Kidney (tissue), 14 donors: ENCODE results near the gene OSTF1. TPM values are rescaled to one million over a fixed set of nuclear protein-coding genes. Genes with fewer than 3 reads are reported as not detected.

ENCODE experiments used
- DNase-seq, 5 donors: peaks; one replicate each; pipeline ENCODE4 v3.0.0-alpha.2; 2013 to 2020
- FAIRE-seq: peaks from 2 replicates; lab custom pipeline; 2012; peaks lifted over from hg19 to GRCh38; lab: Jason Lieb, UNC
- H3K27ac ChIP-seq, 2 donors: one replicate each; pipeline ENCODE4 v1.7.0; 2013; ENCODE audit warnings: low read depth in 2 of 2, low read length in 2 of 2, inconsistent platforms in 1 of 2
- H3K27me3 ChIP-seq: one replicate; pipeline ENCODE4 v1.7.1; 2013; ENCODE audit warnings: low read length, inconsistent platforms; ENCODE audit not compliant: control insufficient read depth, insufficient read depth
- H3K36me3 ChIP-seq, 3 donors: one replicate each; pipeline versions ENCODE4 v1.7.0 to v1.7.1; 2013; ENCODE audit warnings: low read length in 3 of 3, control low read depth in 1 of 3, inconsistent platforms in 1 of 3; ENCODE audit not compliant: insufficient read depth in 3 of 3, control insufficient read depth in 2 of 3
- H3K4me1 ChIP-seq, 3 donors: one replicate each; pipeline versions ENCODE4 v1.7.0 to v1.7.1; 2013; ENCODE audit warnings: low read length in 3 of 3, inconsistent platforms in 1 of 3, low read depth in 1 of 3; ENCODE audit not compliant: control insufficient read depth in 2 of 3, insufficient read depth in 2 of 3
- H3K4me3 ChIP-seq, 3 donors: one replicate each; pipeline versions ENCODE4 v1.7.0 to v1.8.1; 2013; ENCODE audit warnings: low read length in 3 of 3, control low read depth in 1 of 3, inconsistent platforms in 1 of 3
- H3K9ac ChIP-seq, 3 donors: one replicate each; pipeline versions ENCODE4 v1.7.0 to v1.7.1; 2013; ENCODE audit warnings: low read length in 3 of 3, control low read depth in 1 of 3, inconsistent platforms in 1 of 3
- H3K9me3 ChIP-seq, 3 donors: one replicate each; pipeline versions ENCODE4 v1.7.0 to v1.7.1; 2013; ENCODE audit warnings: low read length in 3 of 3, control low read depth in 1 of 3, inconsistent platforms in 1 of 3; ENCODE audit not compliant: control insufficient read depth in 2 of 3, insufficient read depth in 1 of 3
- intact Hi-C: fragments of 100-400 bp; cut with DNase I; formaldehyde crosslinking; loops from one replicate; pipeline ENCODE4 v1.11.1; 2022
- polyA plus RNA-seq: library from polyadenylated mRNA; stranded (reverse); fragments of 350-450 nt; fragmentation: Illumina TruSeq; extraction: RNeasy Lipid Tissue Mini Kit (QIAGEN cat#74804); gene quantifications from one replicate; pipeline ENCODE4 v1.2.3, GENCODE V29; 2014; ENCODE audit warnings: low read depth, low replicate concordance; ENCODE audit not compliant: insufficient read depth
- total RNA-seq: library from RNA; stranded (reverse); fragmentation: NEBNext Ultra II Directional; extraction: Animal tissue kit (Norgen Biotek cat#: 25700); gene quantifications from one replicate; pipeline ENCODE4 v1.2.1, GENCODE V29; 2021
- TF ChIP-seq, protein P1 (sequence below): IDR thresholded peaks from 3 replicates; pipeline ENCODE4 v1.5.1; 2012; ENCODE audit warnings: mild to moderate bottlenecking, moderate library complexity, borderline replicate concordance; ENCODE audit not compliant: insufficient read depth; ENCODE audit errors: extremely low read depth
- donor health status: control.
- donor health status: control.
- donor health status: control.
- donor health status: control.
- donor health status: control.
- donor health status: DM: yes; HTN: yes; CAD: no.
- donor health status: Normal renal cell carcinoma (clear cell type).

Gene OSTF1
- total and polyA plus RNA-seq, 2 donors from 2014 or later, result 42.8 to 52.7 TPM

DNA sequence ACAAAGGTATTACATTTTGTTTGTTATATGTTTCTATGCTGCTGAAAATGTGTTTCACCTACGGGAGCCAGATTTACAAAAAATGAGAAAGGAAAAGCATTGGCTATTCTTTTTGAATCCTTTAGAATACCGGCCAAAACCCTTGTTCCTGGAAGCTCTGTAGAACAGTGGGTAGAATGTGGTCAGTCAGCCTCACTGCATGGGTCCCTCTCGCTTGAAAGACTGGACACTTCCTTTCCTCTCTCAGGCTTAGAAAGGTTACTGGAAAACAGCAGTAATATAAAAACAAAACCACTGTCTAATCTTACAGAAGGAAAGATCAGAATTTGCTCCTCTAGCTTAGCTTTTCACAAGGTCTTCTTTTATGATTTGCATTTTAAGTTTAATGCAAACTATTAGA lies 45.1 kb downstream of the OSTF1 start:
- no peak for FAIRE-seq

DNA sequence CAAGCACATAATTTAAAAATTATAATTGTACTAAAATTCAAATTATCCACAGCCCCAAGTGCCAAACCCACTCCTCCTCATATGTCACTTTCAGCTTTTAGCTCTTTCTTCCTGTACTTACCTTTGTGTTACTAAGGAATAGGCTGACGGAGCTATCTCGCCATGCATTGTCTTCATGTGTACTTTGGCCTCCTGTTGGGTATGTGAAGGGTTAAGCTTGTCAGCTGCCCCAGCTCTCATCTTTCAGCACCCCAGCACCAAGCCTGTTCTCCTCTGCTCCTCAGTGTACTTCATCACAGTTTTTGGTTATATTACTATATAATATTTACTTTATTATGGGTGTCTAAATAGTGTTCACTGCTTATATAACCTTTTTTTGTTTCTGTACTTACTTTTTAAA lies 46.2 kb downstream of the OSTF1 start:
- Histone ChIP-seq H3K4me3 (no peak overlapping the region), H3K9me3 (no peaks in the 10 kb centered on the region), H3K36me3 (peaks cover 0 to 27% (median 22%) of the 10 kb centered on the region in 3 donors), H3K9ac (no peak overlapping the region), H3K4me1 (no peaks in the 10 kb centered on the region), H3K27ac (no peak overlapping the region), H3K27me3 (no peaks in the 10 kb centered on the region)
- DNase-seq, result no peak
- FAIRE-seq, result no peak
- TF ChIP-seq, protein P1, sequence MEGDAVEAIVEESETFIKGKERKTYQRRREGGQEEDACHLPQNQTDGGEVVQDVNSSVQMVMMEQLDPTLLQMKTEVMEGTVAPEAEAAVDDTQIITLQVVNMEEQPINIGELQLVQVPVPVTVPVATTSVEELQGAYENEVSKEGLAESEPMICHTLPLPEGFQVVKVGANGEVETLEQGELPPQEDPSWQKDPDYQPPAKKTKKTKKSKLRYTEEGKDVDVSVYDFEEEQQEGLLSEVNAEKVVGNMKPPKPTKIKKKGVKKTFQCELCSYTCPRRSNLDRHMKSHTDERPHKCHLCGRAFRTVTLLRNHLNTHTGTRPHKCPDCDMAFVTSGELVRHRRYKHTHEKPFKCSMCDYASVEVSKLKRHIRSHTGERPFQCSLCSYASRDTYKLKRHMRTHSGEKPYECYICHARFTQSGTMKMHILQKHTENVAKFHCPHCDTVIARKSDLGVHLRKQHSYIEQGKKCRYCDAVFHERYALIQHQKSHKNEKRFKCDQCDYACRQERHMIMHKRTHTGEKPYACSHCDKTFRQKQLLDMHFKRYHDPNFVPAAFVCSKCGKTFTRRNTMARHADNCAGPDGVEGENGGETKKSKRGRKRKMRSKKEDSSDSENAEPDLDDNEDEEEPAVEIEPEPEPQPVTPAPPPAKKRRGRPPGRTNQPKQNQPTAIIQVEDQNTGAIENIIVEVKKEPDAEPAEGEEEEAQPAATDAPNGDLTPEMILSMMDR, result no peak
- intact Hi-C loops, result no loop called here

More for the DNA sequence above, 45.1 kb downstream of the OSTF1 start:
- no peak overlapping the region for H3K9ac ChIP-seq
- H3K36me3 ChIP-seq, result peaks cover 0 to 27% (median 22%) of the 10 kb centered on the region in 3 donors
- no peak overlapping the region for H3K27ac ChIP-seq
- DNase-seq, result no peak
- intact Hi-C loops, result no loop called here
- no peaks in the 10 kb centered on the region for H3K9me3 ChIP-seq
- H3K4me1 ChIP-seq, result no peaks in the 10 kb centered on the region
- H3K27me3 ChIP-seq, result no peaks in the 10 kb centered on the region
- TF ChIP-seq, protein P1, result no peak
- no peak overlapping the region for H3K4me3 ChIP-seq

DNA sequence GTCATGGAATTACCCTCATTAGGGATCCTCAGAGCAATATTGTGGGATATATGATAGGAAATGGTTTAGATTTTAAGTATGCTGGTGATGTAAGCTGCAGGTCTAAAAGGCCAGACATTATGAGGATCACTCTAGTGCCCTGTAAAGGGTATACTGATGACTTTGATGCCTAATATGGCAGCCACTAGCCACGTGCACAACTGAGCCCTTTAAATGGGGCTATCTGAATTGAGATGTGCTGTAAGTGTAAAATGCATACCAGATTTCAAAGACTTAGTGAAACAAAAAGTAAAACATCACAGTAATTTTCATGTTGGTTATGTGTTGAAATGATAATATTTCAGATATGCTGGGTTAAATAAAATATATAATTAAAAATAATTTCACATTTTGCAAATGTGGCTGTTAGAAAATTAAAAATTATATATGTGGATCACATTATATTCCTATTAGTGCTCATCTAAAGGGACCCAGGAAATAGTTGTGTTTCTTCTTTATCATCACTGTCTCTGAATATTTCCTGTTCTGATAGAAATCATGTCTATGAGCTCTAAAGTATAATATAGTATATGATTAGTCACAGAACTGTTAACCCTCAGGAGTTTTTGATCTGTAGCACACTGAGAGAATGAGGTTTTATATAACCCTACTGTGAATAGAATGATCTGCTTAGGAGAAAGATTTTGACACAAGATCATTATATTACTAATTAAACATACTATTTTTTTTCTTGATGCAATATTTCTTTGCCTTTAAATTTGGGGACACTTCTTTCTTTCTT lies 50.1 kb downstream of the OSTF1 start:
- DNase-seq (no peak), FAIRE-seq (no peak)
- Histone ChIP-seq H3K4me1 (no peaks in the 10 kb centered on the region), H3K36me3 (peaks cover 0 to 20% (median 14%) of the 10 kb centered on the region in 3 donors), H3K27ac (no peak overlapping the region), H3K9ac (no peak overlapping the region), H3K4me3 (no peak overlapping the region), H3K27me3 (no peaks in the 10 kb centered on the region), H3K9me3 (no peaks in the 10 kb centered on the region)
- intact Hi-C loops, result no loop called here
- TF ChIP-seq, protein P1, result no peak
